Esophagus squamous epithelium (tissue), 5 donors: ENCODE results near the gene PLEKHG4B. TPM values are rescaled to one million over a fixed set of nuclear protein-coding genes. Genes with fewer than 3 reads are reported as not detected.

Experiments
- DNase-seq: peaks from one replicate; lab custom pipeline; 2025; lab: John Stamatoyannopoulos, UW
- H3K27ac ChIP-seq, 4 donors: fragments of 200-600 bp; sonication (generic); one replicate each; pipeline ENCODE4 v1.5.1; 2016 to 2019; ENCODE audit warnings: mild to moderate bottlenecking in 1 of 4
- H3K27me3 ChIP-seq, 4 donors: fragments of 200-600 bp; sonication (generic); 1 replicate in 3 of 4; 2 replicates in 1 of 4; pipeline versions ENCODE4 v1.5.1 to v1.6.0; 2017 to 2021; ENCODE audit warnings: antibody characterized with exemption in 1 of 4
- H3K36me3 ChIP-seq, 3 donors: fragments of 200-600 bp; sonication (generic); one replicate each; pipeline ENCODE4 v1.5.1; 2016 to 2019
- H3K4me1 ChIP-seq, 3 donors: fragments of 200-600 bp; sonication (generic); one replicate each; pipeline ENCODE4 v1.5.1; 2017 to 2019
- H3K4me3 ChIP-seq, 4 donors: fragments of 200-600 bp; sonication (generic); 1 replicate in 3 of 4; 2 replicates in 1 of 4; pipeline ENCODE4 v1.5.1; 2016 to 2019; ENCODE audit warnings: mild to moderate bottlenecking in 2 of 4, moderate library complexity in 1 of 4
- H3K9me3 ChIP-seq, 3 donors: fragments of 200-600 bp; sonication (generic); one replicate each; pipeline ENCODE4 v1.5.1; 2016 to 2019
- CTCF ChIP-seq, 6 experiments: fragments of 450-650 bp in 4 of 6; fragments of 200-600 bp in 2 of 6; sonication (generic) in 2 of 6; IDR thresholded peaks; one replicate each; pipeline ENCODE4 v1.5.1; 2016 to 2019; ENCODE audit warnings: antibody characterized with exemption in 6 of 6, mild to moderate bottlenecking in 4 of 6, moderate library complexity in 4 of 6
- POLR2A ChIP-seq, 4 donors: fragments of 450-650 bp; IDR thresholded peaks; one replicate each; pipeline ENCODE4 v1.6.1; 2017; ENCODE audit warnings: antibody characterized with exemption in 4 of 4, mild to moderate bottlenecking in 4 of 4, moderate library complexity in 3 of 4
- WGBS, 2 donors: methylation state at CpG; one replicate each; pipeline ENCODE4 v1.1.5; 2018; 5-methylcytosine and 5-hydroxymethylcytosine counted together
- intact Hi-C: fragments of 100-400 bp; cut with DNase I; formaldehyde crosslinking; loops from one replicate; pipeline ENCODE4 v1.15.0; 2022
- total RNA-seq, 4 donors: library from RNA; depleted of rRNA; stranded (reverse); fragments of >200 nt; gene quantifications; one replicate each; pipeline ENCODE4 v1.1.0, GENCODE V29; 2016
- donor health status: DM: yes; HTN: yes; CAD: no.

The PLEKHG4B gene
- total RNA-seq, 4 donors from 2014 or later: 0.12 to 1.2 (median 0.21) TPM

GRCh38 chr5:142246-142810 lies 50.4 kb downstream of the PLEKHG4B start:
- 88 to 89% methylated on average over 14 to 18 of the region's 18 CpGs for WGBS, 2 donors

GRCh38 chr5:143041-143440 lies 51.1 kb downstream of the PLEKHG4B start:
- Histone ChIP-seq H3K36me3 (no peaks in the 10 kb centered on the region), H3K4me3 (no peak overlapping the region), H3K27ac (no peak overlapping the region), H3K27me3 (peaks cover 0 to 21% (median 0%) of the 10 kb centered on the region in 4 donors), H3K4me1 (no peaks in the 10 kb centered on the region), H3K9me3 (peaks cover 0 to 19% (median 13%) of the 10 kb centered on the region in 3 donors)
- WGBS, 2 donors: 79% methylated on average over 3 of the region's 17 CpGs; no CpG with 5 or more reads in 1 of the 2 donors
- intact Hi-C loops: no loop called here
- TF ChIP-seq CTCF (IDR thresholded peaks at IDR 0.05) (no peak), POLR2A (IDR thresholded peaks at IDR 0.05) (no peak)
- DNase-seq: no peak

More at GRCh38 chr5:142246-142810, 50.4 kb downstream of the PLEKHG4B start:
- no peaks in the 10 kb centered on the region for H3K4me1 ChIP-seq
- no peak overlapping the region for H3K27ac ChIP-seq
- peaks cover 0 to 21% (median 0%) of the 10 kb centered on the region in 4 donors for H3K27me3 ChIP-seq
- TF ChIP-seq POLR2A (IDR thresholded peaks at IDR 0.05) (no peak), CTCF (IDR thresholded peaks at IDR 0.05) (no peak)
- no peaks in the 10 kb centered on the region for H3K36me3 ChIP-seq
- H3K9me3 ChIP-seq: peaks cover 0 to 12% (median 6%) of the 10 kb centered on the region in 3 donors
- DNase-seq: no peak
- H3K4me3 ChIP-seq: no peak overlapping the region
- intact Hi-C loops: no loop called here

GRCh38 chr5:144941-145340 lies 53.0 kb downstream of the PLEKHG4B start:
- peaks cover 0 to 3% (median 0%) of the 10 kb centered on the region in 3 donors for H3K4me1 ChIP-seq
- H3K27me3 ChIP-seq: peaks cover 0 to 21% (median 0%) of the 10 kb centered on the region in 4 donors
- TF ChIP-seq CTCF (IDR thresholded peaks at IDR 0.05) (no peak), POLR2A (IDR thresholded peaks at IDR 0.05) (no peak)
- H3K36me3 ChIP-seq: no peaks in the 10 kb centered on the region
- DNase-seq: no peak
- no peak overlapping the region for H3K4me3 ChIP-seq
- H3K9me3 ChIP-seq: peaks cover 0 to 29% (median 21%) of the 10 kb centered on the region in 3 donors
- H3K27ac ChIP-seq: no peak overlapping the region
- WGBS, 2 donors: 88% methylated on average over 3 of the region's 8 CpGs; no CpG with 5 or more reads in 1 of the 2 donors
- intact Hi-C loops: no loop called here

GRCh38 chr5:145585-146323 lies 53.8 kb downstream of the PLEKHG4B start:
- TF ChIP-seq POLR2A (IDR thresholded peaks at IDR 0.05) (no peak), CTCF (IDR thresholded peaks at IDR 0.05) (no peak)
- H3K27ac ChIP-seq: no peak overlapping the region
- H3K27me3 ChIP-seq: peaks cover 0 to 21% (median 0%) of the 10 kb centered on the region in 4 donors
- peaks cover 0 to 10% (median 0%) of the 10 kb centered on the region in 3 donors for H3K4me1 ChIP-seq
- H3K36me3 ChIP-seq: no peaks in the 10 kb centered on the region
- H3K9me3 ChIP-seq: peaks cover 0 to 29% (median 21%) of the 10 kb centered on the region in 3 donors
- intact Hi-C loops: no loop called here
- H3K4me3 ChIP-seq: no peak overlapping the region
- WGBS, 2 donors: 79% methylated on average over 5 to 6 of the region's 7 CpGs
- DNase-seq: no peak

- 82 to 95% methylated on average over 1 of the region's 1 CpG for WGBS, 2 donors
- Histone ChIP-seq H3K9me3 (peaks cover 0 to 29% (median 21%) of the 10 kb centered on the region in 3 donors), H3K4me3 (no peak overlapping the region), H3K4me1 (peaks cover 0 to 10% (median 0%) of the 10 kb centered on the region in 3 donors), H3K36me3 (no peaks in the 10 kb centered on the region), H3K27ac (no peak overlapping the region), H3K27me3 (peaks cover 0 to 21% (median 0%) of the 10 kb centered on the region in 4 donors)
- intact Hi-C loops: no loop called here
- no peak for DNase-seq
- TF ChIP-seq POLR2A (IDR thresholded peaks at IDR 0.05) (no peak), CTCF (IDR thresholded peaks at IDR 0.05) (no peak)
These were observed 55.8 kb downstream of the PLEKHG4B start for GRCh38 chr5:147751-148150.
